H9 (cell line): Measurements from ENCODE around the gene SLC24A3. TPM values are rescaled to one million over a fixed set of nuclear protein-coding genes. Genes with fewer than 3 reads are reported as not detected.

Experiments used
- DNase-seq: peaks from one replicate; pipeline ENCODE4 v3.0.0-alpha.2; 2017
- H2AFZ ChIP-seq: one replicate; pipeline ENCODE4 v1.6.1; 2013; ENCODE audit warnings: mild to moderate bottlenecking, low read length, control low read depth, moderate library complexity
- H2AK5ac ChIP-seq: 2 replicates; pipeline ENCODE4 v1.6.1; 2013; ENCODE audit warnings: low read length, control low read depth, mixed read lengths; ENCODE audit not compliant: insufficient read length
- H2BK120ac ChIP-seq: one replicate; pipeline ENCODE4 v1.6.1; 2013; ENCODE audit warnings: low read depth, mild to moderate bottlenecking, low read length, control low read depth, inconsistent platforms; ENCODE audit not compliant: poor library complexity, severe bottlenecking
- H2BK12ac ChIP-seq: 2 replicates; pipeline ENCODE4 v1.6.1; 2013; ENCODE audit warnings: low read length, control low read depth, mixed read lengths, low read depth; ENCODE audit not compliant: insufficient read length
- H2BK15ac ChIP-seq: 2 replicates; pipeline ENCODE4 v1.6.1; 2013; ENCODE audit warnings: low read depth, low read length, control low read depth
- H2BK20ac ChIP-seq: one replicate; pipeline ENCODE4 v1.6.1; 2013; ENCODE audit warnings: low read depth, mild to moderate bottlenecking, low read length, control low read depth, inconsistent platforms; ENCODE audit not compliant: poor library complexity, severe bottlenecking
- H2BK5ac ChIP-seq: 2 replicates; pipeline ENCODE4 v1.6.1; 2013; ENCODE audit warnings: low read length, control low read depth, mixed read lengths; ENCODE audit not compliant: insufficient read length
- H3K14ac ChIP-seq: 2 replicates; pipeline ENCODE4 v1.6.1; 2013; ENCODE audit warnings: low read length, control low read depth; ENCODE audit not compliant: insufficient read depth
- H3K18ac ChIP-seq: 2 replicates; pipeline ENCODE4 v1.6.1; 2013; ENCODE audit warnings: low read depth, mild to moderate bottlenecking, mixed read lengths, low read length, control low read depth; ENCODE audit not compliant: insufficient read length
- H3K23ac ChIP-seq: 2 replicates; pipeline ENCODE4 v1.6.1; 2013; ENCODE audit warnings: low read length, control low read depth, mixed read lengths, low read depth; ENCODE audit not compliant: insufficient read length
- H3K23me2 ChIP-seq: 2 replicates; pipeline ENCODE4 v1.6.1; 2013; ENCODE audit warnings: low read depth, mild to moderate bottlenecking, mixed read lengths, low read length, control low read depth; ENCODE audit not compliant: insufficient read length, poor library complexity, severe bottlenecking
- H3K27ac ChIP-seq: 2 replicates; pipeline ENCODE4 v1.5.1; 2013; ENCODE audit warnings: low read length, control low read depth, mixed read lengths, low read depth; ENCODE audit not compliant: insufficient read length
- H3K27me3 ChIP-seq: 2 replicates; pipeline ENCODE4 v1.6.1; 2013; ENCODE audit warnings: low read length, control low read depth, inconsistent platforms; ENCODE audit not compliant: insufficient read depth
- H3K4ac ChIP-seq: 2 replicates; pipeline ENCODE4 v1.6.1; 2013; ENCODE audit warnings: low read depth, mild to moderate bottlenecking, control low read depth, inconsistent platforms, low read length, moderate library complexity
- H3K4me1 ChIP-seq: 2 replicates; pipeline ENCODE4 v1.6.1; 2013; ENCODE audit warnings: low read length, control low read depth, inconsistent platforms; ENCODE audit not compliant: insufficient read depth
- H3K4me2 ChIP-seq: 2 replicates; pipeline ENCODE4 v1.6.1; 2013; ENCODE audit warnings: low read length, control low read depth, mixed read lengths; ENCODE audit not compliant: insufficient read length, insufficient read depth
- H3K56ac ChIP-seq: 2 replicates; pipeline ENCODE4 v1.6.1; 2013; ENCODE audit warnings: low read depth, mild to moderate bottlenecking, mixed read lengths, low read length, control low read depth; ENCODE audit not compliant: insufficient read length
- H3K79me1 ChIP-seq: 2 replicates; pipeline ENCODE4 v1.6.1; 2013; ENCODE audit warnings: low read depth, mild to moderate bottlenecking, moderate library complexity, low read length, control low read depth, inconsistent platforms; ENCODE audit not compliant: insufficient read depth, poor library complexity, severe bottlenecking
- H3K79me2 ChIP-seq: 2 replicates; pipeline ENCODE4 v1.6.1; 2013; ENCODE audit warnings: low read length, control low read depth, inconsistent platforms; ENCODE audit not compliant: insufficient read depth
- H3K9ac ChIP-seq: 2 replicates; pipeline ENCODE4 v1.6.1; 2013; ENCODE audit warnings: low read length, control low read depth, mixed read lengths; ENCODE audit not compliant: insufficient read length; ENCODE audit errors: extremely low read depth
- H3K9me3 ChIP-seq: one replicate; pipeline ENCODE4 v1.6.1; 2013; ENCODE audit warnings: low read depth, low read length, inconsistent platforms; ENCODE audit not compliant: control insufficient read depth
- H3T11ph ChIP-seq: one replicate; pipeline ENCODE4 v1.6.1; 2013; ENCODE audit warnings: mild to moderate bottlenecking, low read length, control low read depth, inconsistent platforms
- H4K20me1 ChIP-seq: one replicate; pipeline ENCODE4 v1.6.1; 2013; ENCODE audit not compliant: control insufficient read depth, insufficient read length, insufficient read depth
- H4K5ac ChIP-seq: 2 replicates; pipeline ENCODE4 v1.6.1; 2013; ENCODE audit warnings: low read depth, mild to moderate bottlenecking, mixed read lengths, low read length, control low read depth; ENCODE audit not compliant: insufficient read length
- H4K8ac ChIP-seq: replicated peaks from 2 replicates; pipeline ENCODE4 v1.6.1; 2013; ENCODE audit warnings: low read length, control low read depth, mixed read lengths, low read depth; ENCODE audit not compliant: insufficient read length
- H4K91ac ChIP-seq: 2 replicates; pipeline ENCODE4 v1.6.1; 2013; ENCODE audit warnings: low read depth, mild to moderate bottlenecking, moderate library complexity, mixed read lengths, low read length, control low read depth; ENCODE audit not compliant: insufficient read length
- H3K27ac Mint-ChIP-seq, 3 experiments: 2 replicates in 2 of 3; 3 replicates in 1 of 3; pipeline ENCODE4 v1.8.0; 2020 to 2021; ENCODE audit warnings: mixed read lengths in 3 of 3, mild to moderate bottlenecking in 1 of 3, moderate library complexity in 1 of 3
- H3K27me3 Mint-ChIP-seq: 2 replicates; pipeline ENCODE4 v1.8.0; 2021; ENCODE audit warnings: low read depth, mild to moderate bottlenecking, moderate library complexity, mixed read lengths
- H3K36me3 Mint-ChIP-seq, 3 experiments: 2 replicates in 2 of 3; 3 replicates in 1 of 3; pipeline ENCODE4 v1.8.0; 2020 to 2021; ENCODE audit warnings: low read depth in 3 of 3, mixed read lengths in 3 of 3; ENCODE audit not compliant: insufficient read depth in 1 of 3
- H3K4me1 Mint-ChIP-seq, 2 experiments: 2 replicates each; pipeline ENCODE4 v1.8.0; 2020; ENCODE audit warnings: mixed read lengths in 2 of 2
- H3K4me3 Mint-ChIP-seq, 2 experiments: 2 replicates in 1 of 2; 3 replicates in 1 of 2; pipeline ENCODE4 v1.8.0; 2020 to 2021; ENCODE audit warnings: mild to moderate bottlenecking in 2 of 2, mixed read lengths in 2 of 2, moderate library complexity in 1 of 2
- H3K9me3 Mint-ChIP-seq, 2 experiments: 2 replicates in 1 of 2; 3 replicates in 1 of 2; pipeline ENCODE4 v1.8.0; 2020; ENCODE audit warnings: mild to moderate bottlenecking in 2 of 2, mixed read lengths in 2 of 2, moderate library complexity in 1 of 2
- WGBS: extraction: QIAGEN DNeasy Blood & Tissue Kit; methylation state at CpG from one replicate; pipeline ENCODE4 v1.1.7; 2013; ENCODE audit warnings: missing lambda C conversion rate, low lambda C conversion rate, mixed read lengths; ENCODE audit not compliant: insufficient read length; ENCODE audit errors: extremely low coverage; 5-methylcytosine and 5-hydroxymethylcytosine counted together
- total RNA-seq: library from RNA; stranded (reverse); gene quantifications from 2 replicates; pipeline ENCODE4 v1.2.1, GENCODE V29; 2021
- TF ChIP-seq, protein P1 (sequence below): fragments of 200-600 bp; sonication (generic); conservative IDR thresholded peaks from 3 replicates; pipeline ENCODE4 v1.8.0; 2021; ENCODE audit warnings: antibody characterized with exemption, mild to moderate bottlenecking

The SLC24A3 gene
- total RNA-seq, 1 experiment from 2014 or later: 0.83 TPM

DNA sequence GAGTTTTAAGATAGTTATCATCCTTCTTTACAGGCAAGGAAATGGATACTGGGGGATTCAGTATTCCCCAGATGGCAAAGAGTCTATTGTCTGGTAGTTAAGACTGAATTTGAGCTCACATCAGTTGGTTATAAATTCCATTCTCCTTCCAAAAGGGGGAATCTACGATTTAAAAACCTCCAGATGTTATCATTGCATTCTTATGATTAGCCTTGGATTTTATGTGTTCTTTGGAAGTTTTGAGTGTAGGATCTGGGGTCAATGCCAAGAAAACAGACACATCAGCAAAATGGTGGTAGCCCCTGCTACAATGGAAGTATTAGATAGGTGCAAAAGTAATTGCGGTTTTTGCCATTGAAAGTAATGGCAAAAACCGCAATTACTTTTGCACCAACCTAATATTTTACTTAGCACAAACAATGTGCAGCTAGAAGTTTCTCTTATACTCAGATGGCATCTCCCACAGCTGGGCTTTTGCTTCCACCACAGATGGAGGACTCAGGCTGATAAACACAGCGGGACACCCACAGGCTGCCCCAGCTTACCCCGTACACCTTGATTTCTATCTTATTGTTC is 377.4 kb downstream of the SLC24A3 start:
- H4K8ac ChIP-seq: no peak overlapping the region
- TF ChIP-seq, protein P1, sequence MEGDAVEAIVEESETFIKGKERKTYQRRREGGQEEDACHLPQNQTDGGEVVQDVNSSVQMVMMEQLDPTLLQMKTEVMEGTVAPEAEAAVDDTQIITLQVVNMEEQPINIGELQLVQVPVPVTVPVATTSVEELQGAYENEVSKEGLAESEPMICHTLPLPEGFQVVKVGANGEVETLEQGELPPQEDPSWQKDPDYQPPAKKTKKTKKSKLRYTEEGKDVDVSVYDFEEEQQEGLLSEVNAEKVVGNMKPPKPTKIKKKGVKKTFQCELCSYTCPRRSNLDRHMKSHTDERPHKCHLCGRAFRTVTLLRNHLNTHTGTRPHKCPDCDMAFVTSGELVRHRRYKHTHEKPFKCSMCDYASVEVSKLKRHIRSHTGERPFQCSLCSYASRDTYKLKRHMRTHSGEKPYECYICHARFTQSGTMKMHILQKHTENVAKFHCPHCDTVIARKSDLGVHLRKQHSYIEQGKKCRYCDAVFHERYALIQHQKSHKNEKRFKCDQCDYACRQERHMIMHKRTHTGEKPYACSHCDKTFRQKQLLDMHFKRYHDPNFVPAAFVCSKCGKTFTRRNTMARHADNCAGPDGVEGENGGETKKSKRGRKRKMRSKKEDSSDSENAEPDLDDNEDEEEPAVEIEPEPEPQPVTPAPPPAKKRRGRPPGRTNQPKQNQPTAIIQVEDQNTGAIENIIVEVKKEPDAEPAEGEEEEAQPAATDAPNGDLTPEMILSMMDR: no peak
- peaks cover 5 to 7% of the 10 kb centered on the region in 2 experiments for H3K4me1 Mint-ChIP-seq
- no peaks in the 10 kb centered on the region for H3K4me1 ChIP-seq
- H3K79me1 ChIP-seq: no peaks in the 10 kb centered on the region
- H3K9me3 Mint-ChIP-seq: no peaks in the 10 kb centered on the region
- H4K20me1 ChIP-seq: no peaks in the 10 kb centered on the region
- WGBS: no CpG with 5 or more reads among the region's 5 CpGs
- no peak overlapping the region for H3T11ph ChIP-seq
- H4K5ac ChIP-seq: no peak overlapping the region
- no peak overlapping the region for H3K14ac ChIP-seq
- no peak overlapping the region for H3K4me3 Mint-ChIP-seq
- no peak overlapping the region for H3K18ac ChIP-seq
- H2BK120ac ChIP-seq: no peak overlapping the region
- H2BK12ac ChIP-seq: no peak overlapping the region
- no peak overlapping the region for H3K4ac ChIP-seq
- H2BK20ac ChIP-seq: no peak overlapping the region
- no peaks in the 10 kb centered on the region for H3K79me2 ChIP-seq
- no peaks in the 10 kb centered on the region for H3K27me3 ChIP-seq
- DNase-seq: no peak
- H3K27ac ChIP-seq: no peak overlapping the region
- H3K9me3 ChIP-seq: no peaks in the 10 kb centered on the region
- no peaks in the 10 kb centered on the region for H3K23me2 ChIP-seq
- no peak overlapping the region for H2AFZ ChIP-seq
- H3K27ac Mint-ChIP-seq: no peak overlapping the region
- H3K4me2 ChIP-seq: no peak overlapping the region
- H3K9ac ChIP-seq: no peak overlapping the region
- no peak overlapping the region for H2BK15ac ChIP-seq
- H3K36me3 Mint-ChIP-seq: no peaks in the 10 kb centered on the region; a peak in 1 of 7 replicates
- no peak overlapping the region for H4K91ac ChIP-seq
- no peak overlapping the region for H3K23ac ChIP-seq
- H3K56ac ChIP-seq: no peak overlapping the region
- H3K27me3 Mint-ChIP-seq: no peaks in the 10 kb centered on the region
- H2AK5ac ChIP-seq: no peak overlapping the region
- no peak overlapping the region for H2BK5ac ChIP-seq
